NCI-H510A (cell line): ENCODE measurements around the gene SUPT6H.
"Not testable (repeated sequence)": the region's sequence is repeated elsewhere in the genome, so short reads cannot be mapped to it uniquely, and the experiment has no call there.

ENCODE experiments used
- DNase-seq: peaks from one replicate; lab custom pipeline; 2025; lab: John Stamatoyannopoulos, UW

The SUPT6H gene

DNA sequence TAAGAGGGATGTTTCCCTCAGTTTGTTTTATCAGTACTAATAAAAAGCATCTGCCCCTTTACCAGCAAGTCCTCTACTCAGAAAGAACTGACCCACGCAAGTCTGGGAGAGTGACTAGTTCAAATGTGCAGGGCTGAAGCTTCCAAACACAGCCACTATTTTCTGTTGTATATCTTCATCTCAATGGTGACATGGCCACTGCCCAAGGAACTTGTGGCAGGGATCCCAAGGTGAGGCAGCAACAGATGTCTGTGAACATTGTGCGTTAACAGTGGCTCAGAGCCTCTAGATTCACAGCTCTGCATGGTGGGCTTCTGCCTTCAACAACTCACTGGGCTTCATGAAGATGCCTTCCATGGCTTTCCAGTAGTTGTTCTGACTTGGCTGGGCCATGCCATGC lies 13.3 kb upstream of the SUPT6H start:
- no peak for DNase-seq

DNA sequence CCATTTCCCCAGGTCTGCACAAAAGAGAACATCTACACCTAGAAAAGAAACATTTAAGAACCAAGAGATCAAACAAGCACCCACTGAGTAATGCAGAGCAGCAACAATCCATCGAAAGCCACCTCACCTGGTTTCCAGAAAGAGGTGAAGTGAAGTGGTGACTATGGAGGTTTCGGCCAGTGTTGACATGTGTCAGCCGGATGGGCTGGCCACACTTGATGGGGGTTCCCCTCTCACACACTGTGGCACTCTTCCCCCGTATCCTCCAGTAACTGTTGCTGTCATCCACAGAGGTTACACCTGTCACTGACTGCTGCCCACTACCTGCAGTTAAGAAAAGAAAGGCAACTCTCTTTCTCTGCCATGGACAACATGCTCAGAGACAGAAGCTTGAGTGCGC lies 6.8 kb upstream of the SUPT6H start:
- DNase-seq, result no peak

DNA sequence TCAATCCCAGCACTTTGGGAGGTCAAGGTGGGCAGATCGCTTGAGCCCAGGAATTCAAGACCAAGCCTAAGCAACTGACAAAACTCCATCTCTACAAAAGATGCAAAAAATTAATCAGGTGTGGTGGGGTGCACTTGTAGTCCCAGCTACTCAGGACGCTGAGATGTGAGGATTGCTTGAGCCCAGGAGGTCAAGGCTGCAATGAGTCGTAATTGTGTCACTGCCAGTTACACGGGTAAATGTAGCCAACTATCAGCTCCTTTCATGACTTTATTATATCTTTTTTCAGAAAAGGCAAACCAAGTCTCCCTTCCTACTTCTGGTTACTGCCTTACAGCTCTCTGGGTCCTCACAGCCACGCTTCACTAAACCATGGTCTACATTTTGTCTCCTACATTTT lies 4.2 kb upstream of the SUPT6H start:
- no peak for DNase-seq

DNA sequence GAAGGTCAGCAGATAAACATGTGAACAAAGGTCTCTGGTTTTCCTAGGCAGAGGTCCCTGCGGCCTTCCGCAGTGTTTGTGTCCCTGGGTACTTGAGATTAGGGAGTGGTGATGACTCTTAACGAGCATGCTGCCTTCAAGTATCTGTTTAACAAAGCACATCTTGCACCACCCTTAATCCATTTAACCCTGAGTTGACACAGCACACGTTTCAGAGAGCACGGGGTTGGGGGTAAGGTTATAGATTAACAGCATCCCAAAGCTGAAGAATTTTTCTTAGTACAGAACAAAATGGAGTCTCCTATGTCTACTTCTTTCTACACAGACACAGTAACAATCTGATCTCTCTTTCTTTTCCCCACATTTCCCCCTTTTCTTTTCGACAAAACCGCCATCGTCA lies 3.7 kb upstream of the SUPT6H start:
- DNase-seq, result not testable (repeated sequence)

DNA sequence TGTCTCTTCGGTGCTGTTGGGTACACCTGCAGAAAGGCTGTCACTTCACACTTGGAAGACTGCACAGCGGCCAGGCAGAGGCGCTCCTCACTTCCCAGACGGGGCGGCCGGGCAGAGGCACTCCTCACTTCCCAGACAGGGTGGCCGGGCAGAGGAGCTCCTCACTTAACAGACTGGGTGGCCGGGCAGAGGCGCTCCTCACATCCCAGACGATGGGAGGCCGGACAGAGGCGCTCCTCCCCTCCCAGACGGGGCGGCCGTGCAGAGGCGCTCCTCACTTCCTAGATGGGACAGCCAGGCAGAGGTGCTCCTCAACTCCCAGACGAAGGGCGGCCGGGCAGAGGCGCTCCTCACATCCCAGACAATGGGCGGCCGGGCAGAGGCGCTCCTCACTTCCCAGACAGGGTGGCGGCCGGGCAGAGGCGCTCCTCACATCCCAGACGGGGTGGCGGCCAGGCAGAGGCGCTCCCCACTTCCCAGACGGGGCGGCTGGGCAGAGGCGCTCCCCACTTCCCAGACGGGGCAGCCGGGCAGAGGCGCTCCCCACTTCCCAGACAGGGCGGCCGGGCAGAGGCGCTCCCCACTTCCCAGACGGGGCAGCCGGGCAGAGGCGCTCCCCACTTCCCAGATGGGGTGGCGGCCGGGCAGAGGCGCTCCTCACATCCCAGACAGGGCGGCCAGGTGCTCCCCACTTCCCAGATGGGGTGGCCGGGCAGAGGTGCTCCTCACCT lies 3.1 kb upstream of the SUPT6H start:
- DNase-seq, result not testable (repeated sequence)

DNA sequence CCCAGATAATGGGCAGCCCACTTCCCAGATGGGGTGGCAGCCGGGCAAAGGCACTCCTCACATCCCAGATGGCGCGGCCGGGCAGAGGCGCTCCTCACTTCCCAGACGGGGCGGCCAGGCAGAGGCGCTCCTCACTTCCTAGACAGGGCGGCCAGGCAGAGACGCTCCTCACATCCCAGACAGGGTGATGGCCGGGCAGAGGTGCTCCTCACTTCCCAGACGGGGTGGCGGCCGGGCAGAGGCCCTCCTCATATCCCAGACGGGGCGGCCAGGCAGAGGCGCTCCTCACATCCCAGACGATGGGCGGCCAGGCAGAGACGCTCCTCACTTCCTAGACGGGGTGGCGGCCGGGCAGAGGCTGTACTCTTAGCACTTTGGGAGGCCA lies 2.5 kb upstream of the SUPT6H start:
- not testable (repeated sequence) for DNase-seq

DNA sequence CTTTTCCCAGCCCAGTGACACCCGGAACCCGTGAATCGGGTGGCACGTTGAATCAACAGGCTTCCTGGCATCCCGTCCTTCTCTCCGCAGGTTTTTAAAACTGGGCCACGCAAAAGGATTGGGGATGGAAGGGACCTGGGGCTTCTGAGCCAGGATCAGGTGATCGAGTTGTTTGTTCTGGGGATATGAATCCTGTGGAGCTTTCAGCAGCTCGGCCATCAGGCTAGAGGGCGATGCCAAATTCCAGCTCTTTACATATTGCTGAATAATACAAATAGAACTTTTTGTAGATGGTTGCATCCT lies 473 bp downstream of the SUPT6H start:
- DNase-seq, result no peak

DNA sequence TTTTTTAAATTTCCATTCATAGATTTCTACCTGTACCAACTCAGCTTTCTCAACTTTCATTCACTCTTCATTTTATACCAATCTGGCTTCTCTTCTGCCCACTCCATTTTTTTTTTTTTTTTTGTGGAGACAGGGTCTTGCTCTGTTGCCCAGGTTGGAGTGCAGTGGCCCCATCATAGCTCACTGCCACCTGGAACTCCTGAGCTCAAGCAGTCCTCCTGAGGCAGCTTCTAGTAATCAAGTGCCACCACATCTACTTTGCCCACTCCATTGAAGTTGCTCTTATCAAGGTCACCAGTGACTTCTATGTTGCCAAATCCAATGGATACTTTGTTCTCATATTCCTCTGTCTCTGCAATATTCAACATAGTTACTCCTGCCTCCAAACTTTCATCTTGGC lies 1.7 kb downstream of the SUPT6H start:
- DNase-seq, result no peak

DNA sequence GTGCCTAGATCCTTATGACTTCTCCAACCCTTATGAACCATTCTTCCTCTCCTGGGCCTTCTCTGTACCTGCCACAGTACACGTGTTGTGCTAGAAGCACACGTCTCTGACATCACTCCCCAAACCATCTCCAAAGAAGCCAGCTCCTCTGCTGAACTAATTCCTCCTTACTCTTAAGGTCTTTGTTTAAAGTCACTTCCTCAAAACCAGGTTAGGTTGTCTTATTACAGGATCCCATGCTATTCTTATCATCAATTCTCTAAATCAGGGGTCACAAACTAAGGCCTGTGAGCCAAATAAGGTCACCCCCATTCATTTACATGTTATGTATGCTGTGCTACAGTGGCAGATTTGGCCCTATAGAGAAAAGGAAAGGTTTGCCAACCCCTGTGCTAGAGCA lies 4.0 kb downstream of the SUPT6H start:
- no peak for DNase-seq

DNA sequence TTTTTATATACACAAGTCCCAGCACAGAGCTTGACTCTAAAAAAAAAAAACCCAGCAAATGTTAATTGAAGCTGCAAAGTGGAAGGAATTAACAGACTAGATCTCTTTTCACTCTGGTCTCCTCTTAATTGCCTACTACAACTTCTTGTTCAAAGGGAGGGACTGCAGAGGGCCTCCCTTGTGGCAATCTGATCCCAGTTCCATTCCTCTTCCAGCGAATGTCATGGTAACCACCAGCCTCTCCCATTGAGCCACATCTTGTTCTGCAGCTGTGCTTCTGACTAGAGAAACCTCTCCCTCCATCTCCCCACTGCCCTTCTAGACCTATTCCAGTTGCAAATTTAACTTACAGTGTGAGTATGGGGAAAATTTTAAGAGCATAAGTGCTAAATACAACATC lies 5.9 kb downstream of the SUPT6H start:
- no peak for DNase-seq

DNA sequence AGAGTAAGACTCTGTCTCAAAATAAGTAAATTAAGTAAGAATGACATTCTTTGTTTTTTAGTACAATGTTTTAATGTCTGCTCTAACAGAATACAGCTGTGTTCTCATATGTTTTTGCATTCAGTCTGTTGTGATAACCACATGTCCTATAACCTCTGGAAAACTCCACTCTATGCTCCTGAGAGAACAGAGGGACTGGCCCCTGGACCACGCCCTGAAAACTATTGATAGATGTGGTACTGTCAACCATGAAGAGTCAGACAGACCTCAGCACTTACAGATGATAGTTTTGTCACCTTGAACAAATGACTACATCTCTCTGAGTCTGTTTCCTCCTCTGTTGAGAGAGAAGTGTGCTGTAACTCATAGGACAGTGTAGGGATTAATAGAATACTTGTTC lies 7.9 kb downstream of the SUPT6H start:
- DNase-seq, result no peak

DNA sequence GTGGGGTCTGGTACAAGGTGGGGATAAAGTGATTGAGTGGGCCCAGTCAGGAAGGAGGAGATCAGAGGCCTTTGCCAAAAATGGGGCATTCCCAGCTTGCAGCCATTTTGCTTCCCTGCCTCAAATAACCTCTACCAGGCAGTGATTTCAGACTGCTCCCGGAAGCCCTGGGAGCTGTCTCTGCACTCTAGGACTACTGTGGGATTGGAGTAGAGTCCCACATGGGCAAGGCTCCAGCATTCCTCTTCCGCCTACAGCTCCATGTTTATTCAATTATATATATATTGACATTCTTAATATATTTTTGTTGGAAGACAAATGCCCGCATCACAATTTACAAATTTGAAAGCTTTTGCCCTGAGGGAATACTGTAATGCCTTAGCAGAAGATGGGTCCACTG lies 13.5 kb downstream of the SUPT6H start:
- DNase-seq, result no peak

DNA sequence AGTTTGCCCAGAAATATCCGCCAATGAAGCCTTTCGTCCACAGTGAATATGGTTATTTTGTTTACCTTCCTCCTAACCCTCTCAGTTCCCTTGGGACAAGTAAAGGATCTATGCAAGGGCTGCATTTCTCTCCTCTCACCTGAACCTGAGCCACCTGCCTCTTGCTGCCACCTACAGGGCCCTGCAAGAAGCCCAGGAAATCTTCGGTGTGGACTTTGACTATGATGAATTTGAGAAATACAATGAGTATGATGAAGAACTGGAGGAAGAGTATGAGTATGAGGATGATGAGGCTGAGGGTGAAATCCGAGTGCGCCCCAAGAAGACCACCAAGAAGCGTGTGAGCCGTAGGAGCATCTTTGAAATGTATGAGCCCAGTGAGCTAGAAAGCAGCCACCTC lies 14.0 kb downstream of the SUPT6H start:
- DNase-seq, result no peak

DNA sequence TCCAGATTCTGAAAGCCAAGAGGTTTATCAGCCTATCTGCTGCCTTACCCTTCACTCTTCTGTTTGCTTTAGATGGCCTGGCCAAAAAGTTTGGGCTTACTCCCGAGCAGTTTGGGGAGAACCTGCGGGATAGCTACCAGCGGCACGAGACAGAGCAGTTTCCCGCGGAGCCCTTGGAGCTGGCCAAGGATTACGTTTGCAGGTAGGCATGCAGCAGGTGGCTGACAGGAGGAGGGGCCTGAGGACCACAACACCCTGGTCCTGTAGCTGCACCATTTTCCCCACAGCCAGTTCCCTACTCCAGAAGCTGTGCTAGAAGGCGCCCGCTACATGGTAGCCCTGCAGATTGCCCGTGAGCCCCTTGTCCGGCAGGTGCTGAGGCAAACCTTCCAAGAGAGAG lies 20.6 kb downstream of the SUPT6H start:
- DNase-seq, result no peak

DNA sequence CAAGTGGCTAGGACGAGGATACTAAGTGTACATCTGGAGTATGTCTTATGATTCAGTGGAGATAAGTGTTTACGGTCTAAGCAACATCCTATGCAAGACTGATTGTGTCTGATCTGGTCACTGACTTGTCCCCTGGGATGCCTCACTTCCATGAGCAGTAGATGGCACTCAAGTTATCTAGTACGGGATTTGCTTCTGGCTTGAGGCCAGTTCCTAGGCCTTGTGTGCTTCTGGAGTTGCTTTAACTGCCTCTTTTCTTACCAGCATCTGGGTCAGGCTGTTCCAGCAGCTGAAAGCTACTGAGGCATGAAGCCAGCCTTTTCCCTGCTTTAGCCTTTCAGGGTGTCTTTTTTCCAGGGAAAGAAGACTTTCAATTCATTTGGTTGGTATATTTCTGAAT lies 23.0 kb downstream of the SUPT6H start:
- no peak for DNase-seq

DNA sequence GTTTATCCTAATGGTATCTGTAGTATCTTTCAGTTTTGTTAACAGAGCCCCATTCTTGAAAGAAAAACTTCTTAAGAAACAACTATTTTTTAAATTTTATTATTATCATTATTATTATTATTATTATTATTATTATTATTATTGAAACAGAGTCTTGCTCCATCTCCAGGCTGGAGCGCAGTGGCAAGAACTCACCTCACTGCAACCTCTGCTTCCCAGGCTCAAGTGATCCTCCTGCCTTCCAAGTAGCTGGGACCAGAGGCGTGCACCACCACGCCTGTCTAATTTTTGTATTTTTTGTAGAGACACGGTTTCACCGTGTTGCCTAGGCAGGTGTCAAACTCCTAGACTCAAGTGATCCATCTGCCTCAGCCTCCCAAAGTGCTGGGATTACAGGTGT lies 23.4 kb downstream of the SUPT6H start:
- DNase-seq, result no peak

DNA sequence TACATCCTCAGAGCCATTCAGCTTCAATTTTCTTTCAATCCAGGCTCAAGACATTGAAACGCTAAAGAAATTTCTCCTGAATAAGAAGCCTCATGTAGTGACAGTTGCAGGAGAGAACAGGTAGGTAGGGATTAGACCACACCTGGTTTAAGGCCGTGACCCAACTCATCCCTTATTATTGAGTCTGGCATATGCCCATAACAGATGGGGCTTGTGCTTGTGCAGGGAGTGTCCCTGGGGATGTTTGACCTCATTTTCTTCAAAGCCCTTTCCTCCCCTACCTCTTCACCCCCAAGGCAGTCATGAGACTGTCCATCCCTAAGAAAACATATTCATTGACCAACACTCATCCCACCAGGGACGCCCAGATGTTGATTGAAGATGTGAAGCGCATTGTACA lies 24.3 kb downstream of the SUPT6H start:
- no peak for DNase-seq

DNA sequence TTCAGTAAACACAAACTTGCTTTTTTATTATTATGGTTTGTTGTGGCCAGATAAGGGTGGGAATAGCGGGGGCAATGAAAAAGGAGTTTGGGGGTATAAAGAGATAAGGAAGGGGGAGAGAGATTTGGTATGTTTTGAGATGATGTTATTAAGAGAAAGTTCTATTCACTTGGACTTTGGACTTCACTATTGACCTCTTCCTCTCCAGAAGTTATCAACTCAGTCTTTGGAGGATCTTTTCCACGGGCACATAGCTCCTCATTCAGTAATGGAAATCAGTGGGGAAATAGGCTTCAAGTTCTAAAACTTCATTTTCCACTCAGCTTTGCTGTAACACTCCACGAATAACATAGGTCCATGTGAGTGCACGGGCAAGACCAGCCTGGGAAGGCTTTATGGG lies 26.5 kb downstream of the SUPT6H start:
- DNase-seq, result no peak

DNA sequence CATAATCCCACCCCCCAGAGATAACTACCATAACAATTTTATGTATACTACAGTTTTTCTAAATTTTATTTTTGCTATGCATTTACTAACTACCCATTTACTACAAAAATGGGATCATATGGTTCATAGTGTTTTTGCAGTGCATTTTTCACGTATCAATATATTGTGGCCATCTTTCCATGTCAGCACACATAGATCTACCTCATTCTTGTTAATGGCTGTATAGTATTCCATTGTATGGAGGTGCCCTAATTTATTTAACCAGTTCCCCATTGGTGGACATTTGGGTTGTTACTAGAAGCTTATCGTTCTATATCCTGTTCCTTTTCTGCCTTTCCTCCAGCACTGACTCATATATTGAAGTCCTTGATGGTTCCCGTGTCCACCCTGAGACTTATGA lies 27.0 kb downstream of the SUPT6H start:
- no peak for DNase-seq

DNA sequence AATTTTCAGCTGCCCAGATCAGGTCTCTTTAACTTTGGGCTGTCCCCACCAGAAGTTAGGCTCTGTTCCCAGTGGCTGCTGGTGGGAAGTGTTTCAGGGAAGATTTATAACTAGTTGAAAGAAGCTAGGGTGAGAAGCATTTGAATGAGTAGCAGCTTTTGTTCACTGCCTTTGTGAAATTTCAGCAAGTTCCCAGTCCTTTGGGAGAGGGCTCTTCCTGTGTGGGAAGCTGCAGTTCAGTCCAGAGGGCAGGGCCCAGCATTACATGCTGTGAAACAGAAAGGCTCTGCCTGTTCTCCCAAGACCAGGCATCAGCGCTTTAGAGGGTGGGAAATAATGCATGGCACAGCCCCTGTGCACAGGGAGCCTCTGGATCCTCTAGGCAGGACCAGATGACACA lies 31.9 kb downstream of the SUPT6H start:
- DNase-seq, result no peak

DNA sequence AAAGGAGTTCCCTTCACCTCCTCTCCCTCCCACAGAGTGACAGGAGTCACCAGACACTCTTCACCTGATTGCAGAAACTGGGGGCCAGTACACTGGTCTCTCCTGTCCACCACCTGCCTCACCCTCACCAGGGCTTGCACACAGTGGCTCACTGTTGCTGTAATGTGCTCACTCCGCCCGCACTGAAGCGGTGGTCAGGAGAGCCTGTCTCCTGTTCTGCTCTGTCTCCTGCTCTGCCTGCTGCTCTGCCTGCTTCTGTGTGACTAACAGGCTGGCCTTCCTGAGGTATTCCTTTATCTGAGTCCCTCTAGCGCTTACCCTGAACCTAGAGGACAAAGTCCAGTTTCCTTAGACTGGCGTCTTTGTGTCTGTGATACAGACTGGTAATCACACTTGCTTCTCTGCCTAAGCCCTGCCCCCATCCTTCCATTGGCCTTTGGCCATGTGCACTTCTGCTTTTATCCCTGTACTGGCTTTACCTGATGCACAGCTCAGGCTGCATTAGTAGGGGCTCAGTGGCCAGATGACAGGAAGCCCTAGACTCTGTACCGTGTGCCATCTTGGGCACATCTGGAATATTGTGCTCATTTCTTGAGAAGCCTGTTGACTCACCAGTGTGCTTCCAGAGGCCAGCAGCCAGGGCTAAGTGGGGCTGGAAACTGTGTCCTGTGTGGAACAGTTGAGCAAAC lies 36.4 kb downstream of the SUPT6H start:
- no peak for DNase-seq

DNA sequence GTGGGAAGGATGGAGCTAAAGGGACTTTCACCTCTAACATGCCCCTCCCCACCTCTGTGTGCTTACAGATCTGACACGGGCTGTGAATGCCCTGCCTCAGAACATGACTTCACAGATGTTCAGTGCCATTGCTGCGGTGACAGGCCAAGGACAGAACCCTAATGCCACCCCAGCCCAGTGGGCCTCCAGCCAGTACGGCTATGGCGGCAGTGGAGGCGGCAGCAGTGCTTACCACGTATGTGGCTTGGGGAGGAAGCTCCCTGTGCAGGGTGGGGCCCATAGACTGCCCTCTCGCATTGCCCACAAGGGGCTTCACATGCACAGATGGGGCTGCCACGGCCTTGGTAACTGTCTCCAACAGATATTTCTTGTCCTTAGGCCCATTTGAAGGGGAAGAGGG lies 38.3 kb downstream of the SUPT6H start:
- DNase-seq, result no peak

DNA sequence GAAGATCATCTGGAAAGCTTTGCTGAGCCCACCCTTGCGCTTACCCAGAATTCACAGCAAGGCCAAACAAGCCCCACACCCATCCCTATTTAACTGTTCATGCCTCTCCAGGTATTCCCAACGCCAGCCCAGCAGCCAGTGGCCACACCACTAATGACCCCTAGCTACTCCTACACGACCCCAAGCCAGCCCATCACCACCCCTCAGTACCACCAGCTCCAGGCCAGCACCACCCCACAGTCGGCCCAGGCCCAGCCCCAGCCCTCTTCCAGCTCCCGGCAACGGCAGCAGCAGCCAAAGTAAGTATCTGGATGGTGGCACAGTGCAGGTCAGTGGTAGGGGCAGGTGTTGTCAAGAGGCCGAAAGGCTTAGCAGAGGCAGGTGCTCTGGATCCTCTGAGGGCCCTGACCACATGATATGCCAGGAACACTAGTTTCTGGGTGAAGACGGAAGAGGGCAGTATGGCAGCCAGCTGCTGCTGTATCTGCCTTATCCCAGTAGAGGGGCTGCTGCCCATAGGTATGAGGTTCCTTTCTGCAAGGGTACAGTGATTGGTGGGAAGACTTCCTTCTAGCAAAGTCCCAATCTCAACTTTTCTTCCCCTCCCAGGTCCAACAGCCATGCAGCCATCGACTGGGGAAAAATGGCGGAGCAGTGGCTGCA lies 39.0 kb downstream of the SUPT6H start:
- peak; percentile 76 for DNase-seq
